SK-N-SH (cell line): ENCODE results near the gene NOTCH3. TPM values are rescaled to one million over a fixed set of nuclear protein-coding genes. Genes with fewer than 3 reads are reported as not detected.

Experiments
- CTCF ChIA-PET: fragments of 300-600, 350-600 bp; formaldehyde crosslinking; extraction: SDS; loops from one replicate; lab custom pipeline; 2021; lab: Yijun Ruan, JAX
- POLR2A ChIA-PET: fragments of 350-600 bp; sonication (Branson Sonifier 250); formaldehyde crosslinking; extraction: SDS; loops from one replicate; lab custom pipeline; 2020; ENCODE audit warnings: antibody characterized with exemption, inconsistent platforms; lab: Yijun Ruan, JAX
- DNase-seq: peaks from one replicate; pipeline ENCODE4 v3.0.0; 2012
- H2AFZ ChIP-seq: fragments of 200-600 bp; sonication (generic); 2 replicates; pipeline ENCODE4 v1.8.1; 2016; ENCODE audit warnings: antibody characterized with exemption, mild to moderate bottlenecking, low read depth
- H3F3A ChIP-seq: fragments of 200-600 bp; sonication (generic); replicated peaks from 2 replicates; pipeline ENCODE3; 2016; ENCODE audit warnings: antibody characterized with exemption, mild to moderate bottlenecking; ENCODE audit not compliant: insufficient read depth
- H3K27ac ChIP-seq, 2 experiments: fragments of 200-500 bp in 1 of 2; fragments of 200-600 bp in 1 of 2; sonication (Bioruptor generic) in 1 of 2; sonication (generic), shearing (Covaris generic) in 1 of 2; 2 replicates each; pipeline versions ENCODE4 v1.5.1 to v1.6.1; 2014 to 2016; ENCODE audit warnings: low read depth in 2 of 2, inconsistent platforms in 1 of 2, low read length in 1 of 2, mild to moderate bottlenecking in 1 of 2, mixed read lengths in 1 of 2
- H3K27me3 ChIP-seq: fragments of 200-600 bp; sonication (generic), shearing (Covaris generic); 2 replicates; pipeline ENCODE4 v1.6.1; 2016; ENCODE audit warnings: mixed run types; ENCODE audit not compliant: insufficient read depth
- H3K36me3 ChIP-seq, 2 experiments: fragments of 200-500 bp in 1 of 2; fragments of 200-600 bp in 1 of 2; sonication (Bioruptor generic) in 1 of 2; sonication (generic) in 1 of 2; replicated peaks in 1 of 2; 2 replicates each; pipeline versions ENCODE3 to v1.5.1; 2014 to 2016; ENCODE audit warnings: low read length in 1 of 2, mild to moderate bottlenecking in 1 of 2; ENCODE audit not compliant: insufficient read depth in 2 of 2, control insufficient read depth in 1 of 2
- H3K4me1 ChIP-seq, 2 experiments: fragments of 200-500 bp in 1 of 2; fragments of 200-600 bp in 1 of 2; sonication (Bioruptor generic) in 1 of 2; sonication (generic), shearing (Covaris generic) in 1 of 2; 2 replicates each; pipeline versions ENCODE4 v1.5.1 to v1.6.1; 2014 to 2016; ENCODE audit warnings: low read depth in 1 of 2, low read length in 1 of 2, mixed run types in 1 of 2; ENCODE audit not compliant: insufficient read depth in 2 of 2, control insufficient read depth in 1 of 2
- H3K4me2 ChIP-seq: fragments of 200-600 bp; sonication (generic), shearing (Covaris generic); 2 replicates; pipeline ENCODE4 v1.6.1; 2017; ENCODE audit warnings: mixed run types
- H3K4me3 ChIP-seq, 2 experiments: fragments of 200-500 bp in 1 of 2; fragments of 200-600 bp in 1 of 2; sonication (Bioruptor generic) in 1 of 2; sonication (generic), shearing (Covaris generic) in 1 of 2; 2 replicates each; pipeline versions ENCODE4 v1.5.1 to v1.8.1; 2014 to 2016; ENCODE audit warnings: low read depth in 2 of 2, inconsistent platforms in 1 of 2, low read length in 1 of 2, mild to moderate bottlenecking in 1 of 2, mixed read lengths in 1 of 2, moderate library complexity in 1 of 2
- H3K79me2 ChIP-seq: fragments of 200-600 bp; sonication (generic); 2 replicates; pipeline ENCODE4 v1.8.1; 2017; ENCODE audit warnings: mild to moderate bottlenecking; ENCODE audit not compliant: insufficient read depth
- H3K9ac ChIP-seq: fragments of 200-600 bp; sonication (generic); 2 replicates; pipeline ENCODE4 v1.6.1; 2017; ENCODE audit warnings: mixed run types
- H3K9me2 ChIP-seq: fragments of 200-600 bp; sonication (generic); 2 replicates; pipeline ENCODE4 v1.6.1; 2017; ENCODE audit warnings: mixed run types
- H3K9me3 ChIP-seq: fragments of 200-600 bp; sonication (generic); 2 replicates; pipeline ENCODE4 v1.6.1; 2017; ENCODE audit warnings: mixed run types, mild to moderate bottlenecking, moderate library complexity
- H4K20me1 ChIP-seq: fragments of 200-600 bp; sonication (generic); 2 replicates; pipeline ENCODE4 v1.6.1; 2017; ENCODE audit warnings: mild to moderate bottlenecking, mixed run types; ENCODE audit not compliant: insufficient read depth
- CHD2 ChIP-seq: fragments of 150-350 bp; IDR thresholded peaks from 2 replicates; pipeline ENCODE4 v1.6.1; 2018; ENCODE audit warnings: low read length; ENCODE audit not compliant: partially characterized antibody
- EP300 ChIP-seq, 2 experiments: IDR thresholded peaks; 2 replicates each; pipeline versions ENCODE4 v1.4.0 to v1.6.1; 2012; ENCODE audit warnings: borderline replicate concordance in 1 of 2, low read depth in 1 of 2, low read length in 1 of 2
- EZH2phosphoT487 ChIP-seq: fragments of 200-600 bp; sonication (generic); IDR thresholded peaks from 2 replicates; pipeline ENCODE4 v1.6.1; 2017; ENCODE audit warnings: low read depth, mixed run types, mild to moderate bottlenecking, antibody characterized with exemption, moderate library complexity, borderline replicate concordance
- FOSL2 ChIP-seq: IDR thresholded peaks from 2 replicates; pipeline ENCODE4 v1.4.0; 2012; ENCODE audit warnings: low read depth, mild to moderate bottlenecking, moderate library complexity, borderline replicate concordance
- FOXJ3 ChIP-seq: sonication (generic); formaldehyde crosslinking; IDR thresholded peaks from 2 replicates; pipeline ENCODE4 v1.5.1; 2020; ENCODE audit warnings: mild to moderate bottlenecking, missing genetic modification reagents
- GABPA ChIP-seq: IDR thresholded peaks from 2 replicates; pipeline ENCODE4 v1.4.0; 2012; ENCODE audit warnings: low read depth, mild to moderate bottlenecking
- RAD21 ChIP-seq: IDR thresholded peaks from 2 replicates; pipeline ENCODE4 v1.6.1; 2012; ENCODE audit warnings: mild to moderate bottlenecking, low read length
- RXRA ChIP-seq: IDR thresholded peaks from 2 replicates; pipeline ENCODE4 v1.4.0; 2012; ENCODE audit warnings: low read depth, mild to moderate bottlenecking, borderline replicate concordance
- SIN3A ChIP-seq: IDR thresholded peaks from 2 replicates; pipeline ENCODE4 v1.6.1; 2012; ENCODE audit warnings: low read depth, mild to moderate bottlenecking, low read length, moderate library complexity, borderline replicate concordance
- TAF1 ChIP-seq: IDR thresholded peaks from 2 replicates; pipeline ENCODE4 v1.6.1; 2012; ENCODE audit warnings: low read depth, mild to moderate bottlenecking, low read length, moderate library complexity, borderline replicate concordance
- TCF12 ChIP-seq: IDR thresholded peaks from 2 replicates; pipeline ENCODE4 v1.4.0; 2012
- TEAD4 ChIP-seq: IDR thresholded peaks from 2 replicates; pipeline ENCODE4 v1.4.0; 2012; ENCODE audit warnings: mild to moderate bottlenecking, borderline replicate concordance; ENCODE audit not compliant: insufficient read depth
- YY1 ChIP-seq: IDR thresholded peaks from 2 replicates; pipeline ENCODE4 v1.4.0; 2012; ENCODE audit warnings: low read depth, mild to moderate bottlenecking
- WGBS: methylation state at CpG from one replicate; pipeline ENCODE4 v1.1.6; 2017; ENCODE audit warnings: low lambda C conversion rate; 5-methylcytosine and 5-hydroxymethylcytosine counted together
- polyA plus RNA-seq, 3 experiments: library from polyadenylated mRNA; depleted of rRNA; stranded (reverse); fragments of >200 nt; gene quantifications; 2 replicates each; pipeline ENCODE4 v1.2.3, GENCODE V29; 2012
- TF ChIP-seq, protein P1 (sequence below): IDR thresholded peaks from 2 replicates; pipeline ENCODE4 v1.4.0; 2012; ENCODE audit warnings: low read depth
- TF ChIP-seq, protein P2 (sequence below): fragments of 150-350 bp; IDR thresholded peaks from 2 replicates; pipeline ENCODE4 v1.6.1; 2017; ENCODE audit warnings: antibody characterized with exemption, low read length, low read depth, borderline replicate concordance
- TF ChIP-seq, protein P3 (sequence below): IDR thresholded peaks from 2 replicates; pipeline ENCODE4; 2012
- TF ChIP-seq, protein P4 (sequence below): IDR thresholded peaks from 2 replicates; pipeline ENCODE4 v1.4.0; 2012; ENCODE audit warnings: low read depth, borderline replicate concordance
- TF ChIP-seq, protein P5 (sequence below): IDR thresholded peaks from 2 replicates; pipeline ENCODE4 v1.6.1; 2012; ENCODE audit warnings: mild to moderate bottlenecking, low read depth, low read length, moderate library complexity

NOTCH3 gene
- polyA plus RNA-seq, 1 of the 3 experiments (the other 2 are of a cell fraction): 7.0 TPM

DNA sequence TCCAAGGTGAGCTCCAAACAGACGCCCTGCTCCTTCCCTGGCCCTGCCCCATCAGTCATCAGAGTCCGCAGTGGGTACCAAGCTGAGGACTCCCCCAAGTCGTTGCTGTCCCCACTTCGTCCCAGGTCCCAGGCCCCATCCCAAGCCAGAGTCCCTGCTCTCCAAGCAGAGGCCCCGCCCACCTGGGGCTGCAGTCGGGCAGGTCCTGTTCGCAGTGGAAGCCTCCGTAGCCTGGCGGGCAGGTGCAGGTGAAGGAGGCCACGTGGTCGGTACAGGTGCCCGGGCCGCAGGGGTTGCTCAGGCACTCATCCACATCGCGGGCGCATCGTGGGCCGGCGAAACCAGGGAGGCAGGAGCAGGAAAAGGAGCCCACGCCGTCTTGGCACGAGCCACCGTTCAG lies 19.4 kb downstream of the NOTCH3 start:
- DNase-seq: no peak
- no peak overlapping the region for H2AFZ ChIP-seq
- WGBS: 88% methylated on average over 14 of the region's 23 CpGs
- CTCF ChIA-PET: interaction anchor here (1.0 to 1.3 kb wide), 3 partner anchors 8 to 70 kb away, joined by 3 to 4 read pairs (median 3); no protein-coding TSS in a partner anchor
- no peaks in the 10 kb centered on the region for H3K9me3 ChIP-seq
- no peak overlapping the region for H3K4me3 ChIP-seq
- POLR2A ChIA-PET: no interaction called here
- H4K20me1 ChIP-seq: no peaks in the 10 kb centered on the region
- no peak overlapping the region for H3K4me2 ChIP-seq
- H3K79me2 ChIP-seq: no peaks in the 10 kb centered on the region; the same call in 1 of the 2 replicates
- H3F3A ChIP-seq: no peaks in the 10 kb centered on the region
- no peaks in the 10 kb centered on the region for H3K9me2 ChIP-seq
- H3K9ac ChIP-seq: no peak overlapping the region
- no peaks in the 10 kb centered on the region for H3K36me3 ChIP-seq
- no peak for TF ChIP-seq SIN3A
- TF ChIP-seq, protein P1, sequence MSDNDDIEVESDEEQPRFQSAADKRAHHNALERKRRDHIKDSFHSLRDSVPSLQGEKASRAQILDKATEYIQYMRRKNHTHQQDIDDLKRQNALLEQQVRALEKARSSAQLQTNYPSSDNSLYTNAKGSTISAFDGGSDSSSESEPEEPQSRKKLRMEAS: no peak
- TF ChIP-seq CHD2: no peak
- TF ChIP-seq RXRA: no peak
- no peak for TF ChIP-seq TAF1
- TF ChIP-seq FOSL2: no peak
- TF ChIP-seq EZH2phosphoT487: no peak
- TF ChIP-seq, protein P2, sequence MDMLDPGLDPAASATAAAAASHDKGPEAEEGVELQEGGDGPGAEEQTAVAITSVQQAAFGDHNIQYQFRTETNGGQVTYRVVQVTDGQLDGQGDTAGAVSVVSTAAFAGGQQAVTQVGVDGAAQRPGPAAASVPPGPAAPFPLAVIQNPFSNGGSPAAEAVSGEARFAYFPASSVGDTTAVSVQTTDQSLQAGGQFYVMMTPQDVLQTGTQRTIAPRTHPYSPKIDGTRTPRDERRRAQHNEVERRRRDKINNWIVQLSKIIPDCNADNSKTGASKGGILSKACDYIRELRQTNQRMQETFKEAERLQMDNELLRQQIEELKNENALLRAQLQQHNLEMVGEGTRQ: no peak
- TF ChIP-seq, protein P3, sequence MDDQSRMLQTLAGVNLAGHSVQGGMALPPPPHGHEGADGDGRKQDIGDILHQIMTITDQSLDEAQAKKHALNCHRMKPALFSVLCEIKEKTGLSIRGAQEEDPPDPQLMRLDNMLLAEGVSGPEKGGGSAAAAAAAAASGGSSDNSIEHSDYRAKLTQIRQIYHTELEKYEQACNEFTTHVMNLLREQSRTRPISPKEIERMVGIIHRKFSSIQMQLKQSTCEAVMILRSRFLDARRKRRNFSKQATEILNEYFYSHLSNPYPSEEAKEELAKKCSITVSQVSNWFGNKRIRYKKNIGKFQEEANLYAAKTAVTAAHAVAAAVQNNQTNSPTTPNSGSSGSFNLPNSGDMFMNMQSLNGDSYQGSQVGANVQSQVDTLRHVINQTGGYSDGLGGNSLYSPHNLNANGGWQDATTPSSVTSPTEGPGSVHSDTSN: no peak
- TF ChIP-seq TEAD4: no peak
- H3K27ac ChIP-seq: no peak overlapping the region
- H3K27me3 ChIP-seq: no peaks in the 10 kb centered on the region
- peaks cover 0 to 2% of the 10 kb centered on the region in 2 experiments; a peak in 1 of 4 replicates for H3K4me1 ChIP-seq

DNA sequence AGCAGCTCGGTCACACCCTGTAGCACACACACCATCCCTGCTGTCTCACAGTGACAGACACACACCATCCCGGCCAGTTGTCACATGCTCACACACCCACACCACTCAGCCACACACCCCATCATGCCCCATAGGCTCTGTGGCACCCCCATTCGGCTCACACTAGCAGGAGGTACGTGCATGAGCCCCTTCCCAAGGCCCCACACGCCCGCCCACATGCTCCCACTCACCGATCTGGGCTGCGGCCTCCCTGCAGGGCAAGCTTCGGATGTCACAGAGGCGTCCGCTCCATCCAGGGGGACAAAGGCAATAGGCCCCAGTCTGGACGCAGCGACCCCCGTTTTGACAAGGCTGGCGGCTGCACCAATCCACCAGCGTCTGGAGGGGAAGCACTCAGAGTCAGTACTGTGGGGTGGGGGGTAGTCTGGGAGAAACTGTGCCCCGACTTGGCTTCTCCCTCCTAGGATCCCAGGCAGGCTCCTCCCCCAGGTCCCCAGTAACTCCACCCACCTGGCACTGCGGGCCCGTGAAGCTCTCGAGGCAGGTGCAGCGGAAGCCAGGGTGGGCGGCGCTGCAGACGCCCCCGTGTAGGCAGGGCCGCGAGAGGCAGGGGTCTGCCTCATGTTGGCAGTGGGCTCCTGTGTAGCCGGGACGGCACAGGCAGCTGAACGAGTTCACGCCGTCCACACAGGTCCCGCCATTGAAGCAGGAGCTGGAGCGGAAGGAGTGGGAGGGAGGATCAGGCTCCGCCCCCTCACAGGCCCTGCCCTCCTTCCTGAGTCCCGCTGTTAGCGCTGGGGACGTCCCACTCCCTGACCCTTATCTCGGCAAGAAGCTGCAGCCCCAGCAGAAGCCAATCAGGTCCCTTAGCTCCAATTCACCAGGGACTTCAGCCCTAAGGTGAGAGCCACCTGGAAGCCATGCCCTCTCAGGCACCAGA lies 20.1 kb downstream of the NOTCH3 start:
- peaks cover 0 to 2% of the 10 kb centered on the region in 2 experiments; a peak in 1 of 4 replicates for H3K4me1 ChIP-seq
- H3K4me2 ChIP-seq: no peak overlapping the region
- no peaks in the 10 kb centered on the region for H3K9me3 ChIP-seq
- H2AFZ ChIP-seq: no peak overlapping the region
- DNase-seq: no peak
- ChIA-PET CTCF (interaction anchor here (1.0 to 1.4 kb wide), 4 partner anchors 9 to 71 kb away, joined by 3 to 5 read pairs (median 4); no protein-coding TSS in a partner anchor), POLR2A (no interaction called here)
- H3K9ac ChIP-seq: no peak overlapping the region
- no peak overlapping the region for H3K4me3 ChIP-seq
- H4K20me1 ChIP-seq: no peaks in the 10 kb centered on the region
- H3K27me3 ChIP-seq: no peaks in the 10 kb centered on the region
- no peak overlapping the region for H3K27ac ChIP-seq
- no peaks in the 10 kb centered on the region for H3K9me2 ChIP-seq
- no peaks in the 10 kb centered on the region; the same call in 1 of the 2 replicates for H3K79me2 ChIP-seq
- H3F3A ChIP-seq: no peaks in the 10 kb centered on the region
- 90% methylated on average over 22 of the region's 39 CpGs for WGBS
- no peaks in the 10 kb centered on the region for H3K36me3 ChIP-seq
- TF ChIP-seq, protein P4, sequence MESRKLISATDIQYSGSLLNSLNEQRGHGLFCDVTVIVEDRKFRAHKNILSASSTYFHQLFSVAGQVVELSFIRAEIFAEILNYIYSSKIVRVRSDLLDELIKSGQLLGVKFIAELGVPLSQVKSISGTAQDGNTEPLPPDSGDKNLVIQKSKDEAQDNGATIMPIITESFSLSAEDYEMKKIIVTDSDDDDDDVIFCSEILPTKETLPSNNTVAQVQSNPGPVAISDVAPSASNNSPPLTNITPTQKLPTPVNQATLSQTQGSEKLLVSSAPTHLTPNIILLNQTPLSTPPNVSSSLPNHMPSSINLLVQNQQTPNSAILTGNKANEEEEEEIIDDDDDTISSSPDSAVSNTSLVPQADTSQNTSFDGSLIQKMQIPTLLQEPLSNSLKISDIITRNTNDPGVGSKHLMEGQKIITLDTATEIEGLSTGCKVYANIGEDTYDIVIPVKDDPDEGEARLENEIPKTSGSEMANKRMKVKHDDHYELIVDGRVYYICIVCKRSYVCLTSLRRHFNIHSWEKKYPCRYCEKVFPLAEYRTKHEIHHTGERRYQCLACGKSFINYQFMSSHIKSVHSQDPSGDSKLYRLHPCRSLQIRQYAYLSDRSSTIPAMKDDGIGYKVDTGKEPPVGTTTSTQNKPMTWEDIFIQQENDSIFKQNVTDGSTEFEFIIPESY: no peak
- TF ChIP-seq RAD21: no peak
- TF ChIP-seq TCF12: no peak
- TF ChIP-seq GABPA: no peak
- TF ChIP-seq, protein P5, sequence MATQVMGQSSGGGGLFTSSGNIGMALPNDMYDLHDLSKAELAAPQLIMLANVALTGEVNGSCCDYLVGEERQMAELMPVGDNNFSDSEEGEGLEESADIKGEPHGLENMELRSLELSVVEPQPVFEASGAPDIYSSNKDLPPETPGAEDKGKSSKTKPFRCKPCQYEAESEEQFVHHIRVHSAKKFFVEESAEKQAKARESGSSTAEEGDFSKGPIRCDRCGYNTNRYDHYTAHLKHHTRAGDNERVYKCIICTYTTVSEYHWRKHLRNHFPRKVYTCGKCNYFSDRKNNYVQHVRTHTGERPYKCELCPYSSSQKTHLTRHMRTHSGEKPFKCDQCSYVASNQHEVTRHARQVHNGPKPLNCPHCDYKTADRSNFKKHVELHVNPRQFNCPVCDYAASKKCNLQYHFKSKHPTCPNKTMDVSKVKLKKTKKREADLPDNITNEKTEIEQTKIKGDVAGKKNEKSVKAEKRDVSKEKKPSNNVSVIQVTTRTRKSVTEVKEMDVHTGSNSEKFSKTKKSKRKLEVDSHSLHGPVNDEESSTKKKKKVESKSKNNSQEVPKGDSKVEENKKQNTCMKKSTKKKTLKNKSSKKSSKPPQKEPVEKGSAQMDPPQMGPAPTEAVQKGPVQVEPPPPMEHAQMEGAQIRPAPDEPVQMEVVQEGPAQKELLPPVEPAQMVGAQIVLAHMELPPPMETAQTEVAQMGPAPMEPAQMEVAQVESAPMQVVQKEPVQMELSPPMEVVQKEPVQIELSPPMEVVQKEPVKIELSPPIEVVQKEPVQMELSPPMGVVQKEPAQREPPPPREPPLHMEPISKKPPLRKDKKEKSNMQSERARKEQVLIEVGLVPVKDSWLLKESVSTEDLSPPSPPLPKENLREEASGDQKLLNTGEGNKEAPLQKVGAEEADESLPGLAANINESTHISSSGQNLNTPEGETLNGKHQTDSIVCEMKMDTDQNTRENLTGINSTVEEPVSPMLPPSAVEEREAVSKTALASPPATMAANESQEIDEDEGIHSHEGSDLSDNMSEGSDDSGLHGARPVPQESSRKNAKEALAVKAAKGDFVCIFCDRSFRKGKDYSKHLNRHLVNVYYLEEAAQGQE: no peak
- TF ChIP-seq FOXJ3 (CRISPR knock-in tag): no peak
- TF ChIP-seq YY1: no peak
- no peak for TF ChIP-seq EP300 (IDR thresholded peaks at IDR 0.05; ENCODE audit: borderline replicate concordance in 1 of 2, low read depth in 1 of 2, low read length in 1 of 2)
